WTC11 (cell line): ENCODE measurements around the gene LIG1.

Experiments
- E2F1 ChIP-seq: sonication (generic); formaldehyde crosslinking; IDR thresholded peaks from 2 replicates; pipeline ENCODE4 v1.8.0; 2022; ENCODE audit warnings: mild to moderate bottlenecking, missing genetic modification reagents
- IRF1 ChIP-seq: sonication (generic); formaldehyde crosslinking; IDR thresholded peaks from 2 replicates; pipeline ENCODE4 v1.8.0; 2023; ENCODE audit warnings: missing genetic modification reagents
- IRF2 ChIP-seq: sonication (generic); formaldehyde crosslinking; IDR thresholded peaks from 2 replicates; pipeline ENCODE4 v1.8.0; 2022; ENCODE audit warnings: low read depth, missing genetic modification reagents, borderline replicate concordance
- JUN ChIP-seq: sonication (generic); formaldehyde crosslinking; IDR thresholded peaks from 2 replicates; pipeline ENCODE4 v1.8.0; 2023; ENCODE audit warnings: mild to moderate bottlenecking, missing genetic modification reagents
- MAX ChIP-seq: sonication (generic); formaldehyde crosslinking; IDR thresholded peaks from 2 replicates; pipeline ENCODE4 v1.8.0; 2022; ENCODE audit warnings: mild to moderate bottlenecking, missing genetic modification reagents
- NFE2L1 ChIP-seq: sonication (generic); formaldehyde crosslinking; IDR thresholded peaks from 2 replicates; pipeline ENCODE4 v1.8.1; 2023; ENCODE audit warnings: missing genetic modification reagents
- NR2C2 ChIP-seq: sonication (generic); formaldehyde crosslinking; IDR thresholded peaks from 2 replicates; pipeline ENCODE4 v1.8.0; 2022; ENCODE audit warnings: mild to moderate bottlenecking, missing genetic modification reagents
- TF ChIP-seq, protein P1 (sequence below): fragments of 200-600 bp; IDR thresholded peaks from 2 replicates; pipeline ENCODE4 v1.8.0; 2022; ENCODE audit warnings: antibody characterized with exemption
- TF ChIP-seq, protein P2 (sequence below): fragments of 250-450 bp; sonication (Bioruptor Pico); IDR thresholded peaks from 2 replicates; pipeline ENCODE4 v1.9.0; 2021; ENCODE audit warnings: moderate library complexity, mild to moderate bottlenecking, inconsistent platforms, borderline replicate concordance
- TF ChIP-seq, protein P3 (sequence below): sonication (generic); formaldehyde crosslinking; IDR thresholded peaks from 2 replicates; pipeline ENCODE4 v1.8.0; 2022; ENCODE audit warnings: mild to moderate bottlenecking, missing genetic modification reagents
- TF ChIP-seq, protein P4 (sequence below): fragments of 250-450 bp; sonication (Bioruptor Pico); IDR thresholded peaks from 2 replicates; pipeline ENCODE4 v1.9.0; 2021; ENCODE audit warnings: mild to moderate bottlenecking
- TF ChIP-seq, protein P5 (sequence below): fragments of 250-450 bp; sonication (Bioruptor Pico); IDR thresholded peaks from 2 replicates; pipeline ENCODE4 v2.1.2; 2022; ENCODE audit warnings: mild to moderate bottlenecking, moderate library complexity

- TF ChIP-seq, protein P1, sequence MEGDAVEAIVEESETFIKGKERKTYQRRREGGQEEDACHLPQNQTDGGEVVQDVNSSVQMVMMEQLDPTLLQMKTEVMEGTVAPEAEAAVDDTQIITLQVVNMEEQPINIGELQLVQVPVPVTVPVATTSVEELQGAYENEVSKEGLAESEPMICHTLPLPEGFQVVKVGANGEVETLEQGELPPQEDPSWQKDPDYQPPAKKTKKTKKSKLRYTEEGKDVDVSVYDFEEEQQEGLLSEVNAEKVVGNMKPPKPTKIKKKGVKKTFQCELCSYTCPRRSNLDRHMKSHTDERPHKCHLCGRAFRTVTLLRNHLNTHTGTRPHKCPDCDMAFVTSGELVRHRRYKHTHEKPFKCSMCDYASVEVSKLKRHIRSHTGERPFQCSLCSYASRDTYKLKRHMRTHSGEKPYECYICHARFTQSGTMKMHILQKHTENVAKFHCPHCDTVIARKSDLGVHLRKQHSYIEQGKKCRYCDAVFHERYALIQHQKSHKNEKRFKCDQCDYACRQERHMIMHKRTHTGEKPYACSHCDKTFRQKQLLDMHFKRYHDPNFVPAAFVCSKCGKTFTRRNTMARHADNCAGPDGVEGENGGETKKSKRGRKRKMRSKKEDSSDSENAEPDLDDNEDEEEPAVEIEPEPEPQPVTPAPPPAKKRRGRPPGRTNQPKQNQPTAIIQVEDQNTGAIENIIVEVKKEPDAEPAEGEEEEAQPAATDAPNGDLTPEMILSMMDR: no peak
- no peak for TF ChIP-seq MAX (CRISPR knock-in tag)
- no peak for TF ChIP-seq E2F1 (CRISPR knock-in tag)
- no peak for TF ChIP-seq JUN
- TF ChIP-seq, protein P2, sequence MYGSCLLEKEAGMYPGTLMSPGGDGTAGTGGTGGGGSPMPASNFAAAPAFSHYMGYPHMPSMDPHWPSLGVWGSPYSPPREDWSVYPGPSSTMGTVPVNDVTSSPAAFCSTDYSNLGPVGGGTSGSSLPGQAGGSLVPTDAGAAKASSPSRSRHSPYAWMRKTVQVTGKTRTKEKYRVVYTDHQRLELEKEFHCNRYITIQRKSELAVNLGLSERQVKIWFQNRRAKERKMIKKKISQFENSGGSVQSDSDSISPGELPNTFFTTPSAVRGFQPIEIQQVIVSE: no peak
- no peak for TF ChIP-seq NR2C2
- TF ChIP-seq, protein P3, sequence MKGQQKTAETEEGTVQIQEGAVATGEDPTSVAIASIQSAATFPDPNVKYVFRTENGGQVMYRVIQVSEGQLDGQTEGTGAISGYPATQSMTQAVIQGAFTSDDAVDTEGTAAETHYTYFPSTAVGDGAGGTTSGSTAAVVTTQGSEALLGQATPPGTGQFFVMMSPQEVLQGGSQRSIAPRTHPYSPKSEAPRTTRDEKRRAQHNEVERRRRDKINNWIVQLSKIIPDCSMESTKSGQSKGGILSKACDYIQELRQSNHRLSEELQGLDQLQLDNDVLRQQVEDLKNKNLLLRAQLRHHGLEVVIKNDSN: no peak
- TF ChIP-seq IRF2: no peak
- TF ChIP-seq NFE2L1: no peak
- TF ChIP-seq, protein P4, sequence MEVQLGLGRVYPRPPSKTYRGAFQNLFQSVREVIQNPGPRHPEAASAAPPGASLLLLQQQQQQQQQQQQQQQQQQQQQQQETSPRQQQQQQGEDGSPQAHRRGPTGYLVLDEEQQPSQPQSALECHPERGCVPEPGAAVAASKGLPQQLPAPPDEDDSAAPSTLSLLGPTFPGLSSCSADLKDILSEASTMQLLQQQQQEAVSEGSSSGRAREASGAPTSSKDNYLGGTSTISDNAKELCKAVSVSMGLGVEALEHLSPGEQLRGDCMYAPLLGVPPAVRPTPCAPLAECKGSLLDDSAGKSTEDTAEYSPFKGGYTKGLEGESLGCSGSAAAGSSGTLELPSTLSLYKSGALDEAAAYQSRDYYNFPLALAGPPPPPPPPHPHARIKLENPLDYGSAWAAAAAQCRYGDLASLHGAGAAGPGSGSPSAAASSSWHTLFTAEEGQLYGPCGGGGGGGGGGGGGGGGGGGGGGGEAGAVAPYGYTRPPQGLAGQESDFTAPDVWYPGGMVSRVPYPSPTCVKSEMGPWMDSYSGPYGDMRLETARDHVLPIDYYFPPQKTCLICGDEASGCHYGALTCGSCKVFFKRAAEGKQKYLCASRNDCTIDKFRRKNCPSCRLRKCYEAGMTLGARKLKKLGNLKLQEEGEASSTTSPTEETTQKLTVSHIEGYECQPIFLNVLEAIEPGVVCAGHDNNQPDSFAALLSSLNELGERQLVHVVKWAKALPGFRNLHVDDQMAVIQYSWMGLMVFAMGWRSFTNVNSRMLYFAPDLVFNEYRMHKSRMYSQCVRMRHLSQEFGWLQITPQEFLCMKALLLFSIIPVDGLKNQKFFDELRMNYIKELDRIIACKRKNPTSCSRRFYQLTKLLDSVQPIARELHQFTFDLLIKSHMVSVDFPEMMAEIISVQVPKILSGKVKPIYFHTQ (CRISPR knock-in tag): no peak
- TF ChIP-seq, protein P5, sequence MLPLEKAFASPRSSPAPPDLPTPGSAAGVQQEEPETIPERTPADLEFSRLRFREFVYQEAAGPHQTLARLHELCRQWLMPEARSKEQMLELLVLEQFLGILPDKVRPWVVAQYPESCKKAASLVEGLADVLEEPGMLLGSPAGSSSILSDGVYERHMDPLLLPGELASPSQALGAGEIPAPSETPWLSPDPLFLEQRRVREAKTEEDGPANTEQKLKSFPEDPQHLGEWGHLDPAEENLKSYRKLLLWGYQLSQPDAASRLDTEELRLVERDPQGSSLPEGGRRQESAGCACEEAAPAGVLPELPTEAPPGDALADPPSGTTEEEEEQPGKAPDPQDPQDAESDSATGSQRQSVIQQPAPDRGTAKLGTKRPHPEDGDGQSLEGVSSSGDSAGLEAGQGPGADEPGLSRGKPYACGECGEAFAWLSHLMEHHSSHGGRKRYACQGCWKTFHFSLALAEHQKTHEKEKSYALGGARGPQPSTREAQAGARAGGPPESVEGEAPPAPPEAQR (CRISPR knock-in tag): no peak
- no peak for TF ChIP-seq IRF1 (CRISPR knock-in tag)
These were observed 25.0 kb upstream of the LIG1 start for GRCh38 chr19:48194844-48195830.
